Esophagus (tissue), 2 donors: ENCODE data around the gene ATL3. TPM values are rescaled to one million over a fixed set of nuclear protein-coding genes. Genes with fewer than 3 reads are reported as not detected.
"Not testable (repeated sequence)": the region's sequence is repeated elsewhere in the genome, so short reads cannot be mapped to it uniquely, and the experiment has no call there.

Experiments used
- H3K27ac ChIP-seq, 2 donors: one replicate each; pipeline ENCODE4 v1.5.1; 2013; ENCODE audit warnings: low read depth in 2 of 2, mild to moderate bottlenecking in 2 of 2, inconsistent platforms in 1 of 2, low read length in 1 of 2, moderate library complexity in 1 of 2
- H3K27me3 ChIP-seq, 2 donors: one replicate each; pipeline ENCODE4 v1.6.1; 2013; ENCODE audit warnings: low read length in 2 of 2, control low read depth in 1 of 2, mild to moderate bottlenecking in 1 of 2; ENCODE audit not compliant: insufficient read depth in 2 of 2, control insufficient read depth in 1 of 2
- H3K36me3 ChIP-seq, 2 donors: one replicate each; pipeline ENCODE4 v1.6.1; 2013; ENCODE audit warnings: low read length in 1 of 2; ENCODE audit not compliant: control insufficient read depth in 2 of 2, insufficient read depth in 2 of 2
- H3K4me1 ChIP-seq, 2 donors: one replicate each; pipeline ENCODE4 v1.6.1; 2013; ENCODE audit warnings: low read length in 1 of 2; ENCODE audit not compliant: control insufficient read depth in 2 of 2, insufficient read depth in 2 of 2
- H3K4me3 ChIP-seq, 2 donors: one replicate each; pipeline ENCODE4 v1.5.1; 2013; ENCODE audit warnings: low read length in 2 of 2, mild to moderate bottlenecking in 2 of 2, low read depth in 1 of 2, moderate library complexity in 1 of 2
- H3K9me3 ChIP-seq, 2 donors: one replicate each; pipeline ENCODE4 v1.6.1; 2013; ENCODE audit warnings: mild to moderate bottlenecking in 2 of 2, low read depth in 1 of 2, low read length in 1 of 2, moderate library complexity in 1 of 2; ENCODE audit not compliant: control insufficient read depth in 2 of 2, insufficient read depth in 1 of 2
- WGBS, 2 donors: extraction: QIAGEN DNeasy Blood & Tissue Kit; methylation state at CpG; one replicate each; pipeline ENCODE4 v1.1.7; 2013; 5-methylcytosine and 5-hydroxymethylcytosine counted together
- polyA plus RNA-seq, 2 donors: library from polyadenylated mRNA; stranded (reverse); fragments of 200-250 nt; gene quantifications; one replicate each; pipeline ENCODE4 v1.2.3, GENCODE V29; 2013
- donor health status: healthy with polysubstance abuse.
- donor health status: Bipolar disorder and iron deficiency.

Gene ATL3
- polyA plus RNA-seq, 2 donors, result 13.7 to 16.9 TPM

GRCh38 chr11:63667995-63668795 lies 3.0 kb downstream of the ATL3 start:
- no peaks in the 10 kb centered on the region for H3K9me3 ChIP-seq
- 32 to 57% methylated on average over 3 of the region's 3 CpGs for WGBS, 2 donors
- H3K36me3 ChIP-seq, result no peaks in the 10 kb centered on the region
- H3K4me3 ChIP-seq, result no peak overlapping the region
- peak overlapping the region; percentile 66 to 85 for H3K27ac ChIP-seq
- H3K4me1 ChIP-seq, result peaks cover 0 to 11% of the 10 kb centered on the region in 2 donors
- H3K27me3 ChIP-seq, result no peaks in the 10 kb centered on the region

GRCh38 chr11:63666874-63667273 lies 4.3 kb downstream of the ATL3 start:
- H3K4me3 ChIP-seq, result no peak overlapping the region
- H3K4me1 ChIP-seq, result peaks cover 0 to 11% of the 10 kb centered on the region in 2 donors
- WGBS, 2 donors, result 59 to 62% methylated on average over 4 of the region's 4 CpGs
- H3K9me3 ChIP-seq, result no peaks in the 10 kb centered on the region
- H3K27me3 ChIP-seq, result no peaks in the 10 kb centered on the region
- peak overlapping the region in 1 of 2 donors; percentile 27 for H3K27ac ChIP-seq
- no peaks in the 10 kb centered on the region for H3K36me3 ChIP-seq

GRCh38 chr11:63663809-63664208 lies 7.4 kb downstream of the ATL3 start:
- Histone ChIP-seq H3K36me3 (no peaks in the 10 kb centered on the region), H3K4me1 (peaks cover 0 to 6% of the 10 kb centered on the region in 2 donors), H3K9me3 (no peaks in the 10 kb centered on the region), H3K27ac (no peak overlapping the region), H3K4me3 (no peak overlapping the region), H3K27me3 (no peaks in the 10 kb centered on the region)
- 0% methylated on average over 1 of the region's 1 CpG for WGBS, 2 donors

GRCh38 chr11:63660972-63661371 lies 10.2 kb downstream of the ATL3 start:
- no peaks in the 10 kb centered on the region for H3K9me3 ChIP-seq
- H3K27ac ChIP-seq, result no peak overlapping the region
- no peaks in the 10 kb centered on the region for H3K4me1 ChIP-seq
- 93 to 96% methylated on average over 8 of the region's 8 CpGs for WGBS, 2 donors
- H3K36me3 ChIP-seq, result peaks cover 0 to 4% of the 10 kb centered on the region in 2 donors
- no peak overlapping the region for H3K4me3 ChIP-seq
- no peaks in the 10 kb centered on the region for H3K27me3 ChIP-seq

GRCh38 chr11:63652671-63653070 lies 18.5 kb downstream of the ATL3 start:
- H3K9me3 ChIP-seq, result no peaks in the 10 kb centered on the region
- peaks cover 0 to 8% of the 10 kb centered on the region in 2 donors for H3K36me3 ChIP-seq
- H3K4me3 ChIP-seq, result no peak overlapping the region
- WGBS, 2 donors, result 78 to 85% methylated on average over 3 of the region's 3 CpGs
- H3K27ac ChIP-seq, result no peak overlapping the region
- H3K27me3 ChIP-seq, result no peaks in the 10 kb centered on the region
- no peaks in the 10 kb centered on the region for H3K4me1 ChIP-seq

GRCh38 chr11:63643205-63643604 lies 28.0 kb downstream of the ATL3 start:
- no peak overlapping the region for H3K27ac ChIP-seq
- H3K4me1 ChIP-seq, result no peaks in the 10 kb centered on the region
- H3K9me3 ChIP-seq, result no peaks in the 10 kb centered on the region
- no peaks in the 10 kb centered on the region for H3K27me3 ChIP-seq
- 86 to 88% methylated on average over 3 of the region's 3 CpGs for WGBS, 2 donors
- no peak overlapping the region for H3K4me3 ChIP-seq
- peaks cover 0 to 5% of the 10 kb centered on the region in 2 donors for H3K36me3 ChIP-seq

GRCh38 chr11:63641727-63642126 lies 29.4 kb downstream of the ATL3 start:
- Histone ChIP-seq H3K9me3 (no peaks in the 10 kb centered on the region), H3K36me3 (peaks cover 0 to 5% of the 10 kb centered on the region in 2 donors), H3K4me1 (no peaks in the 10 kb centered on the region), H3K4me3 (no peak overlapping the region), H3K27me3 (no peaks in the 10 kb centered on the region), H3K27ac (no peak overlapping the region)

GRCh38 chr11:63639199-63639832 lies 31.9 kb downstream of the ATL3 start:
- Histone ChIP-seq H3K36me3 (peaks cover 0 to 3% of the 10 kb centered on the region in 2 donors), H3K9me3 (no peaks in the 10 kb centered on the region), H3K27me3 (no peaks in the 10 kb centered on the region), H3K4me3 (no peak overlapping the region), H3K4me1 (no peaks in the 10 kb centered on the region), H3K27ac (no peak overlapping the region)
- WGBS, 2 donors, result 74 to 75% methylated on average over 3 of the region's 3 CpGs

- not testable (repeated sequence) for H3K36me3 ChIP-seq
These were observed 32.7 kb downstream of the ATL3 start for GRCh38 chr11:63638436-63638835.

More at GRCh38 chr11:63638436-63638835, 32.7 kb downstream of the ATL3 start:
- H3K9me3 ChIP-seq, H3K27ac ChIP-seq, H3K27me3 ChIP-seq, H3K4me1 ChIP-seq, H3K4me3 ChIP-seq: not testable (repeated sequence)
- 90 to 94% methylated on average over 8 of the region's 8 CpGs for WGBS, 2 donors
